DMS114 treated with DMSO at 0.1 percent for 48 hours (cell line): ENCODE results near the gene RUNX3.

Experiments used
- DNase-seq: peaks from one replicate; lab custom pipeline; 2025; ENCODE audit not compliant: unreplicated experiment; lab: John Stamatoyannopoulos, UW

RUNX3 gene

DNA sequence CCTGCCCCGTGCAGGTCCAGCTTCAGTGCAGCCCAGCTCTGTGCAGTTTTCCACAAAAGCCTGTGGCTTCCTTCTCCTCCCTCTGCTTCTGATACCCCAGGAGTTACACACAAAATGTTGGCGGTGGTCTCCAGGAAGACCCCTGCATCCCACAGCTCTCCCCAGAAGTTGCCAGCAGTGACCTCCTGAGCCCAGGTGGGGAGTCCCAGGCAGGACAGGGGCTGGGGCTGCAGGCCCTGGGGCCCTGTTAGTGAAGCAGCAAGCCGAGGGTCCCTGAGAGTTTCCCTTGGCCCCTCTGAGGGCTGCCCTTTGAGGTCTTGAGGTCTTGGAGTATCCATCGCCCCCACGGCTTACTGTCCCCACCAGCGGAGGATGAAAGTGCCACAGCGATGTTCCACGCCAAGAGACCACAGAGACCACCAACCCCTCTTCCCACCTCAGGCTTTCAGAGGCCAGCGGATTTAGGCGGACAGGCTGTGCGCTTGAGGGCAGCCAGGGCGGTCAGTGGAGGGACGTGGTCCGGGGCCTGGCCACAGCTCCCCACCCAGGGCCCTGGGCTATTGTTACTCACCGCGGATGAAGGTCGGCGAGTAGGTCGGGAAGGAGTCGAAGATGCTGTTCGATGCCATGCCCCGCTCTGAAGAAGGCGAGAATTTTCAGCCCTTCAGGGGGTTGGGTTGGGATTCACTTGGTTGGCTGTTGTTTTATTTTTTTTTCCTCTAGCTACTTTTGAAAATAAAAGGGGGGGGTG, 34.0 kb upstream of the RUNX3 start:
- no peak for DNase-seq

DNA sequence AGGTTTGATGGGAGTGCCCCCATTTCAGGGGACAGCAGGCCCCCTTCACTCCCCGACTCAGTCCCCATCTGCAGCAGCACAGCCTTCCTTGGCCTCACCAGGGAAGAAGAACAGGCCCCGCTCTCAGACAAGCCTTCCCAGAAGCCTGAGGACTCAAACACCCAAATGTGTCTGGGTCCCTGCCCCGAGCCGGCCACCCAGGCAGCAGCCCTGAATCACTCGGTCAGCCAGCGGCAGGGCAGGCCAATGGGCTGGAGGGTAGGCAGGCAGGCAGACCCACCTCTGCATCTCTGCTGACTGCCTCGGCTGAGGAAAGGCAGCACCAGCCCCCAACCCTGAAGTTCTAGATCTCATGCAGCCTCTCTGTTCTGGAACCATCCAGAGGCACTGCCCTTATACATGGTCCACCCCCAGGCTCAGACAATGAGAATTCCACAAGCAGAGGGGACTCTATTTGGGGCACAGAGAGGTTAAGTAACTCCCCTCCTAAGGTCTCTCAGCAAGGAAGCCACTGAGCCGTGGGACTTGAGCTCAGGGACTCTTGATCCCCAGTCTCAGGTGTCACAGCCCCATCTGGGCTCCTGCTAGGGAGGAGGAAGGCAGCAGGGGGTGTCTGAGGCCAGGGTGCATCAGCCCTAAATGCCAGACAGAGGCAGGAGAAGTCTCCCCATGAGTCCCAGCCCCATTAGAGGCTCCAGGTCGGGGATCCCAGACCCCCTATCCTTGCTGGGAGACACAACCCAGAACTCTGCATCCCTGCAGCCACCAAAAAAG, 33.2 kb upstream of the RUNX3 start:
- no peak for DNase-seq

DNA sequence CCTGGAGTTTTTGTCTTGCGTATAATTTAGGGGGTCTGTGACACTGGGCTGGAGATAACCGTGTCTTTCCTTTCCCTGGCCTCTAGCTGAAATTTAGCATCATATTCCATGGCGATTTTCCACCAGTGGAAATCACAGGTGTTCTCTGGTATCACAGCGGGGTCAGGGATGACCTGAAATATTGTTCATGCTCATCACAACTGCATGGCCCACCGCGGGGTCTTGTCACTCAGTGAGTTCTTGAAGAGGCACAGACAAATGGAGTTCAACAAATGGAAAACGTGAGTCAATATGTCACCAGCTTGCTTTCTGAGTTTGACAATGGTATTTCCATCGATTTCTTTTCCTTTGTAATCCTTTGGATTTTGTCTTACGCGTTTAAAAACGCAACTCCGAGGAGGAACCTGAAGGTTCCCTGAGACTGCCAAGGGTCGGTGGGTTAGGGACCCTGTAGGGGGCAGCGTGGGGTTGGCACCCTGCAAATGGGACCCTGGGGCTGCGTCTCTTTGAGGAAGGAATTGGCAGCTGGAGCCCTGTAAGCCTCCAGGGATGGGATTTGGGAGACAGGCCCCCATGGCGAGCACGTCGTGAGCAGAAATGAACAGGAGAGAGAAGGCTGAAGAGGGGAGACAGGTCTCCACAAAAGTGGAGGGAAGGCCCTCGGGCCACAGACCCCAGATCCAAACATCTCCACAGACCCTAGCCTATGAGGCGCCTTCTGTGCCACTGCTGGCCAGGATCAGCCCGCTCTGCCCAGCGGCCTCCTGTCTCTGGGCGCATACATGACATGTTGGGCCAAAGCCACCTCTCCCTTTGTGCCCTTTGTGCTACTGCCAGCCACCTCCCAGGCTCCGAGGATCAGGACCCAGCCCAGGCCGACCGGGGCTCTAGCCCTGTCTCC, 32.1 kb upstream of the RUNX3 start:
- DNase-seq: no peak

DNA sequence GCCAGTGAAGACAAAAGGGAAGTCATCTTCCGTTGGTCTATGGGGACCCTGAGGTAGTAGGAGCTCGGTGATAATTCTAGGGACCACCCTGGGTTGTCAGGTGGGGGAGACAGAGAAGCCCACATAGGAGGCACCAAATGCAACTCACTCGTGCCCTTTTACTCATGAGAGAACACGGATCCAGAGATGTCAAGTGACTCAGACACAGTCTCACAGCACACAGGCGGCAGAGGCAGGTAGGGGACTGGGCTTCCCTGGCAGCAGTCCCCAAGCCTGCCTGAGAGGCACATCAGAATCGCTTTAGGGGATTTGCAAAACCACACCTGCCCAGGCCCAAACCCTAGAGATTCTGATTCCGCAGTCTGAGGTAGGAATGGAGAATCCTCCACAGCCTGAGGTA, 31.3 kb upstream of the RUNX3 start:
- no peak for DNase-seq

DNA sequence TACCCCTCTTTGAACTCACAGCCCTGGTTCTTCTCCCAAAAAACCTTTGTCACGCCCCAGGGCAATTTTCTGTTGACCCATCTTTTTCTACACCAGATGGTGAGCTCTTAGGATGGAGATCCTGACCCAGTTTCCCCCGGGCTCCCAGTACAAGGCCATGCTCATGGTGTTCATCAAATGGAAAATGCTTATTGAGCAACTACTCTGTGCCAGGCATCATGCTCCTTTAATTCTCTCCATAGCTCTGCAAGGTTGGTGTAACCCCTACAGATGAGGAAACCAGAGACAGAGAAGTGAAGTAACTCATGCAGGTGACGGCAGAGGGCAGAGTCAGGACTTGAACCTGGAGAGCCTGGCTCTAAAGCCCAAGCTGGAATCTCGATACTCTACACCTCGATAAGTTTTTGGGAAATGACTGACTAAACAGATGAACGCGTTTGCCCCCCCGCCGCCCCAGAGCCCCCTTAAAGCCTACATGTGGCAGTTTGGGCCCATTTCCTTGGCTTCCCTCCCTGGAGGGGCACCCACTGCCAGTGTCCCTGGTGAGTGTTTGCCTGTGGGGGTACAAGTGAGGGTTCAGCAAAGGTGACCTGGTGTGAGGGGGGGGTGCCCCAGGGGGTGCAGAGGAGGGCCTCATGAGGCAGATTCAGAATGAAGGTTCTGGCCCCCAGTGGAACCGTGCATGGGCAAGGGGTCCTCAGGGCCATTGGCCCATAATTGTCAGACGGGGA, 30.2 kb upstream of the RUNX3 start:
- no peak for DNase-seq

DNA sequence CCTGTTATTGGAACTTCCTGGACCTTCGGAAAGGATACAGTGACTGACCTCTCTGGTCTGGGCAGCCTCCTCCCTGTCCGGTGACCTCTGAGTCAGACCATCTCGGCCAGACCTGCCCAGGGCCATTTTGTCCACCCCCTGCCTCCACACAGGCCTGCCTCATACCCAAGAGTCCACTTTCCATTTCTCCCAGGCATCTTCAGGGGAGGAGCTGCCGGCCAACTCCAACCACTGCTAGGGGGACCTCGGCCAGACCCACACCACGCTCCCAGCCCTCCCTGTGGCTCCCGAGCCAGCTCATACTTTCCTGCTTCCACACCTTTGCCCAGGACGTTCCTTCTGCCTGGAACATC, 29.5 kb upstream of the RUNX3 start:
- no peak for DNase-seq

DNA sequence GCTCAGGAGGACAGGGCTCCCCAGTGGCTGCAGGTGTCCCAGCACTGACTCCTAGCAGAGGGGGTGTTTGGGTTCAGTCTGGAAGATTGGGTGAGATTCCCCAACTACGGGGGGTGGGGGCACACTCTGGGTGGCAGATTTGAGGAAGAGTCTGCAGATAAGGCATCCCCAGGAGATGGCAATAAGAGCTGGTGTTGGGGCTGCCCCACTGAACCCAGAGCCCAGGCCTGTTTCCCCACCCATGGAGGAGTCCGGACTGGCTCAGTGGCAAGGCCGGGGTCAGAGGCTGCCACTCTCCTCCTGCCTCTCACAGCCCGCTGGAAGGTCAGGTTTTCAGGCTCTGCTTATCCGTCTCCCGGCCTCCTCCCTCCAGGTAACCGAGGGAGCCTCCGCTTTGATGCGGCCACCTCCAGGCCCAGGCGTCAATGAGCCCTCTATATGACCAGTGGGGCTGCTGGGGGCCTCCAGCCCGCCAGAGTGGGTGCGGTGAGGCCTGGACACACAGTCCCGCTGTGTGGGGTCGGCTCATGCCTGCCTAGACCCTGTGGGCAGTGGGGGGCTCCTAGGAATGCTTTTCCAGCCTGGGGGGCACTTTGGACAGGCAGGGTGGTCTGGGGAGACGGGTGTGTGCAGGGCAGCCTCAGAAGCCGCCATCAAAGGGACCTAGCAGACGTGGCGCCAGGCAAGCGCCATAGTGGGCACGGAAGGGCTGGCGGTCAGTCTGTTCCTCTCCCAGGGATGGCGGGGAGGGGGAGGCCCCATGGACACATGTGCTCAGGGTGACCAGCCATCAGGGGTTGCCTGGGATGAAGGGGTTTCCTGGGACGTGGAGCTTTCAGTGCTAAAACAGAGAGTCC, 28.9 kb upstream of the RUNX3 start:
- no peak for DNase-seq

DNA sequence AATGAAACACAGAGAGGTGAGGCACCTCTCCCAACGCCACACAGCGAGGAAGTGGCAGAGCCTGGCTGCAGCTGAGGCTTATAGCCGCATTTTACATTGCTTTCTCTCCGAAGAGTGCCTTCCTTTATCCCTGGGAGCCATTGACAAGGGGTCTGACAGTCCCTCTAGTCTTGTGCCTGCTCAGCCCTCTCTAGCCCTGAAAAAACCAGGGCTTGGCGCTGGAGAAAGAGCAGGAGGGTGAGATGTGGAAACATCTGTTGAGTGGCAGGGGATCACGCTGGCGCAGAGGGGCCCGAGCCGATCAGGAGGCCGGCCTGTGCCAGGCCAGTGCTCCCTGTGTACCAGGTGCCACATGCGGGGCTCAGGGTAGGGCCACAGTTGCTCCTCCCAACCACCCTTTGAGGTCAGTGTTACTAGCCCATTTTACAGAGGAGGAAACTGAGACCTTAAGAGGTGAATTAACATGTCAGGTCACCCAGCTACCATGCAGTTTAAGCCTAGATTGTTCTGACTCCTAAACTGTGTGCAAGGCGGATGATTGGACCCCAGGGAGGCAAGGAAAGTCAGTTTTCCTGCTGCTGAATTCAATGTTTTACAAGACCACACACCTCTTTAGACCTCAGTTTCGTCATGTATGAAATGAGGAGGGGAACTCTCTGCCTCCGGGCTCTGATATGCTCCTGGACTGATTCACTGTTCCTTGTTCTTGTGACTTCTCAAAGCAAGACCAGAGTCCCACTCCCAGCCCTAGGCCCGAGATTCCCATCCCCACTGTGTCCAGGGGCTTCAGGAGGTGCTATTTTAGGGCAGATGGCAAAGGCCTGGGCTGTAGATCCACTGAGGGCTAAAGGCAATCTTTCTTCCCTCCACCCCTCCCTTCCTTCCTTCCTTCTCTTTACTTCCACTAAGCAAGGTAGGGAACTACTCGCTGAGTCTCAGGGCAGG, 28.0 kb upstream of the RUNX3 start:
- DNase-seq: no peak

DNA sequence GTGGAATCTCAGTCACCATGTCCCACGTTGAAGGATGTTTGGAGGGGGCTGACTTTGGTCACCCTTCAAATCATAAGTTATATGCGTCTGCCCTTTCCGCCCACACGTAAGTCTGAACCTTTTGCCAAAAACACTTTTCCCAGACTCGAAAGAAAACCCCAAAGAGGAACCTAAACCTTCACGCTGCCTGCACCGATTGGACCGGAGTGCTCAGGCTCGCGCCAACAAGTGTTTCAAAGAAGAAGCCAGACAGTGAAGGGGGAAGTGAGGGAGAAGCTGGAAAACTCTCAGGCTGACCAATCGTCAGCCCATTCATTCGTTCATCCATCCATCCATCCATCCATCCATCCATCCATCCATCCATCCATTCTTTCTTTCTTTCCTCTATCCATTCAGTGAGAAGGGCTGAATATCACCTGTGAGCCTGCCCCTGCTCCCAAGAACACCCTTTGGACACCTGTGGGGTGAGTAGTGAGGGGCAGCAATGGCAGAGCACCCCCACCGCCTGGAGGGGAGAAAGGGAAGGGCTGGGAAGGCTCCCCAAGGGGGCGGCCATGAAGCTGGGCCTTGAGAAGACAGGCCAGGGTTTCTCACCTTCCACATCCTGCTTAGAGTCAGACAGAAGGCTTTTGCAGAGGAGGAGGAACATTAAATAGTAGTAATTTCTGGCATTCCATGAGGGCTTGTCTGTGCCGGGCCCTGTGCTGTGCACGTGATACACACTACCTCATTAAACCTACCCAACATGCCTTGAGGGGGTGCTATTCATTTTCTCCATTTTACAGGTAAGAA, 27.1 kb upstream of the RUNX3 start:
- DNase-seq: no peak

DNA sequence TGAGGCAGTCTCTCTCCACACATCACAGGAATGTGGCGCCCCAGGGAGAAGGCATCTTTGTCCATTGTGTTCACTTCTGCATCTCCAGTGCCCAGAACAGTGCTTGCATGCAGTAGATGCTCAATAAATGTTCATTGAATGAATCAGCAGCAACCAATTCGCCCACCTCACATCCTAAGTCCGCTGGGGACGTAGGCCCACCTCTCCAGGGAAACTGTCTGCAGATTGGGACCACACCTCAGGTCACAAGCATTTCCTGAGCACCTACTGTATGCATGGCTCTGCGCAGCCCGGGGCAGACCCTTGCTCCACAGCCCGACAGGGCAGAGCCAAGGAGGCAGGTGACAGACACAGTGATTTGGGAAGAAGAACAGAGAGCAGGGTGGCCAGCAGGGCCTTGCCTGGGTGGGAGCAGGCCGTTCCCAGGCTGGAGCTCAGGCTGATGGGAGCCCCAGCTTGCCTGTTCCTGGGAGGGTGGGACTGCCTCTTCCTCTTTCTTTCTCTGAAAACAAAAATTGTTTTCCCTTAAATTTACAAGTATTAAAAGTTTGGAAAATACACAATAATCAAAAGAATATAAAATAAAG, 25.8 kb upstream of the RUNX3 start:
- no peak for DNase-seq

DNA sequence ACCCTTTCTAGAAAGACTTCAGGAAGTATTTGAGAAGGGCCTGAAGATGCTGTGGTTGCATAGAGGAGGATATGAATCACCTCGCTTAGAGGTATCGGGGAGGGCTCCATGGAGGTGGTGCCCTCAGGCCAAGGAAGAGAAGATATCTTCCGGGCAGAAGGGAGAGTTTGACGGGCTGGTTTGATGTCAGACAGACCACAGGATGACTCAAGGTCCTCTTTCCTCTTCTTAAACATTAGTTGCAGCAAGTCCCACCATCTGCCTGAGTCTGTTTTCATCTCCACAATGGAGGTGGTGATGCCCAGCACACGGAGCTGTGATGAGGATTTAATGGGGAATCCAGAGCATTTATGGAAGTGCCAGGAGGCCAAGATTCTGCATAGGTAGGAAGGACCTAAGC, 25.1 kb upstream of the RUNX3 start:
- DNase-seq: no peak

DNA sequence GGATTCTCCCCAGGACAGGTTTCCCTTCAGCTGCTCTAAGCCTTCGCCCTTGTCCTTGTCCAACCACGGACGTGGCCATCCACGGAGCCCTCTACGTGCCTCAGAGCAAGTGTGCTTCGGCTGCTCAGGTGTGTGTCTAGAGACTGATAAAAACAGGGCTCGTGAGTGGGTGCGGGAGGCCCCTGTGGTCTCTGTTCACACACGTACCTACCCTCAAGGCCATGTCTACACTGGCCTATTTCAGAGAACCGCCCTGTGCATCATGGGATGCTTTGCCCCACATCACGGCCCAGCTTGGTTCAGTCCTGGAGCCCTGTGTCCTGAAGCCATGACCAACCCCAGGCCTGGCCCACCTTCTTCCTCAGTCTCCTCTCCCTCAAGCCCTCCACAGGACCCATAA, 24.6 kb upstream of the RUNX3 start:
- DNase-seq: no peak

DNA sequence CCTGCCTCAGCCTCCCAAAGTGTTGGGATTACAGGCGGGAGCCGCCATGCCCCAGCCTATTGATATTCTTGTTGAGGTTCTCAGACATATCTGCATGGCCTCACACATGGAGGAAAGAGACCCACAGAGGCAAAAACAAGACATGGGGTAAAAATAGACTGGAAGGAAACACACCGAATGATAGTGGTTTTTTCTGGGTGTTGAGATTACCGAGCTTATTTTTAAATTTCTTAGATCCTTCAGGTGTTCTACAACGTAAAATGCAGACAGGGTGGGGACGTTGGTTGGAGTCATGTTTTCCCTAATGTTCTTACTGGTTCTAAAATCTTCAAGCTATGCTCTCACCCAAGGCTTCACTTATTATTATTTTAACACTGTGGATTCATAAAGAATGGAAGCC, 23.9 kb upstream of the RUNX3 start:
- DNase-seq: no peak

DNA sequence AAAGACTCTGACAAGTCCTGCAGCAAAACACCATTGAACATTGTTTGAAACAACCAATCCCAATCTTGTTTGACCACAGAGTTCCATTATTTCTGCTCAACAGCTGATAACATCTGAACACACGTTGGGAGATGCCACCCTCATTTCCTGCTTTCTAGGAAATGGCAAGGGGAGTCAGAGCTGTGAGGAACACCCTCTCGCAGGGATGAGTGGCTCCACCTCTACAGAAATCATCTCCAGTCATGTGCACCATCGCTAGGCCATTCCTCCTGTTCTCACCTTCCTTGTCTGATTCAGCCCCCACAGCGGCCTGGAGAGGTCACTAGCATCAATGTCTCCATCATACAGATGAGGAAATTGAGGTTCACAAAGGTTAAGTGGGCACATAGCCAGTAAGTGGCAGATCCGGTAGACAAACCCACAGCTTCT, 22.4 kb upstream of the RUNX3 start:
- DNase-seq: no peak

DNA sequence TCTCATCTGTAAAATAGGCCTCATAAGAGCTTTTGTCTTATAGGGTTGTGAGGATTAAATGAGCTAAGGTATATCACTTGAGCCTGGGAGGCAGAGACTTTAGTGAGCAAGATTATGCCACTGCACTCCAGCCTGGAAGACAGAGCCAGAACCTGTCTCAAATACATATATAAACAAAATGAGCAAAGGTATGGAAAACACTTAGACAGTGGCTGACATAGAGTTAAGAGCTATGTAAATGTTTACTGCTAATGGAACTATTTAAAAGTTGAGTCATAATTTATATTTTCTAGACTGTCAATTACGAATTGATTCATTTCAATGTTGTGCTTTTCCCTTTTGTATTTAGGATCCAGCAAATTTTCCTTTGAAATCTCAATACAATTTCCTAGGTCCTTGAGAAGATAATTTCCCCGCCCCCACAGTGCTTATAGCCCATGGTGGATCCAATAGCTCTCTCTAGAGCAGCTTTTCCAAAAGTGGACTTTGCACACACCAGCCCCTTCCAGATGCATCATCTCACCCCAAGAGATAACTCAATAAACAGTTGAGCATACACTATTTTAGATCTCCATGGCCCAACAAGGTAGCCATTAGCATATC, 21.8 kb upstream of the RUNX3 start:
- DNase-seq: no peak

DNA sequence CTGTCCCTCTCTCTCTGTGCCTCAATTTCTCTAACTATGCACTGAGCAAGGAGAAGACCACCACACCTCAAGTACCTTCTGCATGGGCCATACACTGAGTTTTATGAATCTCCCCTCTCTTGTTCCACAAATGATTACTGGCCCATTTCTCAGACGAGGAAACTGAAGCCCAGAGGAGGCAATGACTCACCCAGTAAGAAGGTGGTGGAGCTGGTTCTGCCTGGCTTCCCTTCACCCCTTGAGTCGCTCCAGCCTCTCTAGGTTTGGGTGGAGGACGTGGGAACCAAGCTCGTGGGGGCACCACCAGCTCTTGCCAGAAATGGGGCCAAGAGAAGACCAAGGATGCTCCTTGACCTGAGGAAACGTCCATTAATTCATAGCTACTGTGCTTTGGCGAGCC, 21.3 kb upstream of the RUNX3 start:
- DNase-seq: no peak

DNA sequence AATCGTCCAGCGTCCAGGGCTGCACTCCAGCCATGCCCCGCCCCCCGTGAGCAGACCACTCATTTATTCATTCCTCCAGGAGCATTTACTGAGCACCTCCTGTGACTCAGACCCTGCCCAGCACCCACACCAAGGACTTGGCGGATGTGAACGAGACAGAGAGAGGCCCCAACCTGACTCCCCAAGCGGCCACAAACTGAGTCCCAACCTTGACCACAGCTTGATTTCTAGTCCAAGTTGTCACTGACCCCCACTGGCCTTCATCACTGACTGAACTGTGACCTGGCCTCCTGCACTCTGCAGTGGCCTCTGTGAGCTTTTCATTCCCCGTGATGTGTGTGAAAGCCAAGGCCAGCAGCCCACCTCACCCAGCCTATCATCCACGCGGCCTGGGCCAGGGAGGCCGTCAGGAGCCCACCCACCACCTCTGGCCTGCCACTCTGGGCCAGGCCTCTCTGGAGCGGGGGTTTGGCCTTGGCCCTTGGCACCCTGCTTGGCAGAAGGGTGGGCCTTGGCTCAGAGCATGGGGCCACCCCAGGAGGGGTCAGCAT, 19.3 kb upstream of the RUNX3 start:
- no peak for DNase-seq
